GM21825 (cell line): ENCODE measurements around the gene KIAA0753.

Experiments
- ATAC-seq: cut with Tn5 transposase; IDR thresholded peaks from one replicate; pipeline ENCODE4 v1.9.1; 2021; ENCODE audit warnings: mild to moderate bottlenecking, moderate library complexity; ENCODE audit not compliant: unreplicated experiment

Gene KIAA0753

DNA sequence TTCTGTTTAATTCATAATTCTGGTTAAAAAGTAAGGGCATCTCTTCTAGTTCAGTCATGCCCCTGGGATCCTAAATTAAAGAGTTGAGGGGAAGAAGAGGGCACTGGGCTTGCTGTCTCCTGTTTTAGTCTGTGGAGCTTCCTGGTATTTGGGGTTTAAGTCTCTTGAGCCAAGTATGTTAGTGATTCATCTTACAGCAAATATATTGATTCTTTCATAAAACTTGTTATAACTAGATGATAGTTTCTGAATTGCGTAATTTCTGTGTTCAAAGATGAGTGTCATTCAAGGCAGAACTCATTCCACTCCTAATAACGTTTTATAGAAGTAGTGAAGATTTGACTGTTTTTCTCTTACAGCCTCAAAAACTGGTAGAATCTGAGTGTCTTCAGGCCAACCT is 2.1 kb upstream of the KIAA0753 start:
- ATAC-seq, result no peak

DNA sequence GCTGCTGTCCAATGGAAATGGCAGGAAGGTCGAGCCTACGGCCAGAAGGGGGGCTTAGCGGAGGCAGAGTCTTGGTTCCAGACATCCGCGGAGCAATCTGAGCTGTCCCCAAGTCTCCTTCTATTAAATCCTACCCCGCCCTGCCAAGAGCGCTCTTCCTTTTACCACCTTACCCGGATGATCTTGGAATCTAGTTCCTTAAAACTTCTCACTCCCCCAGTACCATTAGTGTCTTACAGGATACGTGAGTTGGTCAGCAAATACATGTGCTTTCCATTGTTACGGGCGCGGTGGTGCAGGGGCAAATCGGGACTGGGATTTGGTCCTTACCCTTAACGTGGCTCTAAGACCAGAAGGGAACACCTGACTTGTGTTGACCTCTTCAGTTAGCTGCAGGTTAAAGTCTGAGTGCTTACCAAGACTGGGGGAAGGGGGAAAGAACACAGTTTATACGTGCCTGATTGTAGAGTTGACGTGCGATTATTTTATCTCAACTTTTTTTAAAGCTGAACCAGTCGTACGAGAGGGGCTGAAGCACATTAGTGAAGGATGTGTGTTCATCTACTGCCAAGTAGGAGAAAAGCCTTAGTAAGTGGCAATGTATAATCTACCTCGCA is 844 bp upstream of the KIAA0753 start:
- no peak for ATAC-seq

DNA sequence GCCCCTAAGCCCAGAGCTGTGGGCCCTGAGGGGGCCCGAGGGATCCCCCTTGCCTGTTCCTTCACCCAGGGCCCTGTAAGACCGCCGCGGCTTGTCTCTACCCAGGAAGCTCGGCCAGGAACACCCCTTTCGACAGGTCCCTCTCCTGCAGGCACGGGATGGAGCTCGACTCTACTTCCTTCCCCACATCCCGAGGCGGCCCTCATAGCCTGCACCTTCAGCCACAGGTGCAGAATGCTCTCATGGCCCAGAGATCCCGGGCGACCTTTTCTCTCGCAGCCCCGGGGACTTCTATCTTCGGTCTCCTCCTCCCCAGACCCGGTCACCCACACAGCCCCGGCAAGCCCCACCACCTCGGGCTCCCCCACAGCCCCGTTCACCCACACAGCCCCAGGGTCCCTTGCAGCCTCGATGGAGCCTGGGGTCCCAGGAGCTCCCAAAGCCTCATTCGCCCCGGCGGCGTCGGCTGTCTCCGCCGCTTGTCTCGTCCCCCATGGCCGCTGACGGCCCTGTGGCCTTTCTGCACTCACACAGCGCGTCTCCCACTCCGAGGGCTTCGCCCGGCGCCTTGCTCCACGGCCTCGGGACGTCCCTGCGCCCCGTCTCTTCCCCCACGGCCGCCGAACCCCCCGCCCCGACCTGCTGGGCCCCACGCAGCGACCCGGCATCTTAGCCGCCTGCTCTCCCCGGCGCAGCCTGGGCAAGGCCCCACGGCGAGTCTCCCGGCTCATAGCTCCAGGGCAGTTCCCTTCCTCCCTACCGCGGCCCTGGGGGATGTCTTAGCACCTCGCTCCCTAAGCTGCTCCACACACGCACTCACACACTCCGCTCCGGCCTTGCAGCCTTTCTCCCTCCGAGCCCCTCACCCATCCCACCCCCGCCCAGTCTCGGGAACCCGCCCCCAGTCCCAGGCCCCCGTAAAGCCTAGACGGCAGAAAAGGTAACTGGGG is 650 bp downstream of the KIAA0753 start:
- no peak for ATAC-seq

DNA sequence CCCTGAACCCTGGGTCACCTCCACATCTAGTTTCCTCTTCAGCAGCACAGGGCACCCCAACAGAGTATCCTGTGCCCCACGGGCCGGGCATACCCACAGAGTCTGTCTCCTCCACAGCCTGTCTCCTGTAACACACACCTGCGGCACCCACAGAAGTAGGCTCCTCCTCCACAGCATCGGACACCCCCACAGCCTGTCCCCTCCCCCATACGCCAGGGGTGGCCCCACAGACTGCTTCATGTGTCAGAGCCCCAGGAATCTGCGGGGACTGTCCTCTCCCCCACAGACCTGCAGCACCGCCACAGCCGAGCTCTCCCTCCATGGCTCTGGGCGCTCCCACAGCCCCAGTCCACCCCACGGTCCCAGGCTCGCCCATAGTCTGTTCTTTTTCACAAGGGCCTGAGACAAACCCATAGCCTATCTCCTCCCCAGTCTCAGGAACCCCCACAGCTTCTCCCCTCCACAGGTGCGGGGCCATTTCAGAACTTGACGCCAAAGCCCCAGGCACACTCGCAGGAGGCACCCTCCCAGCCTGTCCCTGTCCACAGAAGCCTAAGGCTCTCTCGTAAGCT is 1.4 kb downstream of the KIAA0753 start:
- no peak for ATAC-seq

DNA sequence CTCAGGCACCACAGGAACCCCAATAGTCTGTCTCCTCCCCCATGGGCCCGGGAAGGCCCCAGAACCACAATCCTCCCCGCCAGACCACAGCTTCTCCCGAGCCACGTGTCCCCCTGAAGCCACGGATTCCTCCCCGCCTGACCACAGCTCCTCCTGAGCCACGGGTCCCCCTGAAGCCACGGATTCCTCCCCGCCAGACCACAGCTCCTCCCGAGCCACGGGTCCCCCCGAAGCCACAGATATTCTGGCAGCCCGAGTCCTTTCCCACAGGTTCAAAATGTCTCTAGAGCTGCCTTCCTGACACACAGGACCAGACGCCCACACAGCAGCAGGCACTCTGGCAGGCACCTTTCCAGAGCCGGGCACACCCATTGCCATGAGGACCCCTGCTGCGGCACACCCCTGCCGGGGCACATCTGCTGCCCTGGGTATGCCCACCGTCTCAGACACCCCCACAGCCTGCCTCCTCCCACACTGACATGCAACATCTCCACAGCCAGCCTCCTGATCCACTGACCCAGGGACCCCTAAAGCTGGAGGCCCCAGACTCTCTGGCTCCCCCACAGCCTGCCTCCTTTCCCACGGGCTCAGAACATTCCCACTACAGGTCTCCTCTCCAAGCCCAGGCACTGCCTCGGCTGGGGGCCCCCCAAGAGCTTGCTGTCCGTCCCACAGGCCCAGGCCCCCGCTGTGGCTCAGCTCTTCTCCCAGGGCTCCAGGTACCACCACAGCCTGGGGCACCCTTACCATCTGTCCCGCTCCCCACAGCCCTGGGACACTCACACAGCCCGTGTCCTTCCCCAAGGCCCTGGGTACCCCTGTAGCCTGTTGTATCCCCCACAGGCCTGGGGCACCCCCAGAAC is 2.2 kb downstream of the KIAA0753 start:
- ATAC-seq, result no peak

DNA sequence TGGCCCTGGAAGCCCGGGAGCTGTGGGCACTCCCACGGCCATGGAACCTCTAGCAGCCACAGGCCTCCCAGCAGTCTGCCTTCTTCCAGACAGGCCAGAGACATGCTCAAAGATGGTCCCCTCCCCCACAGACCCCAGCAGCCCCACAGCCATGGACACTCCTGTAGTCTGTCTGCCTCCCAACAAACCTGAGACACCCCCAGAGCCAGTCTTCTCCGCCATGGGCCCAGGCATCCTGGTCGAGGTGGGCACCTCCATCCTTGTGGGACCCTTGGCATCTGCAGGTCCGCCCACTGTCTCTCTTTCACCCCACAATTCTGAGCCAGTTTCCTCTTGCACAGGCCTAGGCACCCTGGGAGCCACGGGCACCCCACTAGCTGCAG is 3.1 kb downstream of the KIAA0753 start:
- no peak for ATAC-seq

DNA sequence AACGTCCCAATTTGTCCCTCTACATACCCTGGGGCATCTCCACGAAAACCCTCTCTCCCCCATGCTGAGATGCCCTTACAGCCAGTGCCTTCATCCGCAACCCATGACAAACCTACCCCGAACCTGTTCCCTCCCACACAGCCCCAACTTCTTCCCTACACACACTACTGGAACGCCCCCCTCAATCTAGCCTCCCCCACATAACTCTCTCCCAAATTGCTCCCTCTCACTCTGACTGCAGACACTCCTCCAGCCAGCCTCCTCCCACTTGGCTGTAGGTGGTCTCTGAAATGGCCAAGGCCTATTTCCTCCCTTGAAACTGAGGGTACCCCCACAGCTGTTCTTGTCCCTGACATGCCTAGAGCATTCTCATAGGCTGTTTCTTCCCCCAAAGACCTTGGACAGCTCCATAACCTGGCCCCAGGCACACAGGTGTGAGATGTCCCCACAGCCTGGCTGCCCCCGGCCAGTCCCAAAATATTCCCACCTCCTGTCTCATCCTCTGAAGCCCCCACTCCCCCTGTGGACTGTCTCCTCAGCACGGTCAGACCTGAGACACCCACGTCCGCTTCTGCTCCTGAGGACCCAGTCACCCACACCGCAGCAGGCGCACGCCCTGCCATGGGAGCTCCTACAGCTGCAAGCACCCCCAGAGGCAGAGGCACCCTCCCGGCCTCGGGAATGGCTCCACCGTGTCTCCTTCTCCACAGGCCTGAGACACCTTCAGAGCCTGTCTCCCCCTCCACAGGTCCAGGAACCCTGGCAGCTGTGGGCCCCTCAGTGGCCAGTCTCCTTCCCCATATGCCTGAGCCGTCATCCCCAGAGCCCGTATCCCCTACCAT is 3.7 kb downstream of the KIAA0753 start:
- ATAC-seq, result no peak

DNA sequence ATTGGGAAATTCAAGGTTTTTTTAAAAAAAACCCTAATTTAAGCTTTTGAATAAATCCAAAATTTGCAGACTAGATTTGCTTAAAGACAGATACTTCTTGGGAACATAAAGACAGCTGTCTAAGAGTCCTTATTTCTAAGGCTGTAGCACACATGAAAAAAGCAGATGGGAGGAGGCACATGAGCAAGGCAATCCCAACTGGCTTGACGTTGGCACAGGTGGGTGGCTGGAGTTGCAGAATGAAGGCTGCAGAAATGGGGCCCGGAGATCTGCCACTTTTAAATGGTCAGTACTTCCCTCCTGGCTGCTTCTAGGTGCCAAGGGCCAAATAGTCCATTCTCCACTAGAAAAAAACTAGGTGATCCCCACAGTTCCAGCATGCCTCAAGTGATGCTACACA is 4.4 kb downstream of the KIAA0753 start:
- ATAC-seq, result no peak

DNA sequence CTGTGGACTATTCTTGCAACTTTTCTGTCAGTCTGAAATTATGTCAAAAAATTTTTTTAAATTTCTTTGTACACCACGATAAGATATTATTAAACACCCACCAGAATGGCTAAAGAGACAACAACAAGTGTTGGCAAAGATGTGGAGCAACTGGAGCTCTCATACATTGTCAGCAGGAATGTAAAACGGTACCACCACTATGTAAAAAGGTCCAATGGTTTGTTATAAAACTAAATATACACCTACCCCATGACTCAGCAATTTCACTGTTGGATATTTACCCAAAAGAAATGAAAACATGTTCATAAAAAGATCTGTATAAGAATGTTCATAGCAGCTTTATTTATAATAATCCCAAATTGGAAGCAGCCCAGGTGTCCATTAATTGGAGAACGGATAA is 7.2 kb downstream of the KIAA0753 start:
- ATAC-seq, result no peak

DNA sequence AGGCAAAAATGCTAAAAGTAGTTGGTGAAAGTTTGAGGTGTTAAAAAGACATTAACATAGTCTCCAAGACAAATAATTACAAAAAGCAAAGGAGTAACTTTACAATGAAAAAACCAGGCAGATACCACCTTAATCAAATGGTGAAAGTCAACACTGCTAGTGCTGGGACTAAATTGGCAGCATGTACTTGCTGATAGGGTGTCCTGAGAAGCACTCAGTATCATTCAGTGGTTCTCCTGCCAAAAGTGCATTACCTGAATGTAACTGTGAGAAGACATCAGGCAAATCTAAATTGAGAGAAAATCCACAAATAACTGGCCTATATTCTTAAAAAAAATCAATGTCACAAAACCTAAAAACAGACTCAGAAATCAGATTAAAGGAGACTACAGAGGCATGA is 8.0 kb downstream of the KIAA0753 start:
- ATAC-seq, result no peak

DNA sequence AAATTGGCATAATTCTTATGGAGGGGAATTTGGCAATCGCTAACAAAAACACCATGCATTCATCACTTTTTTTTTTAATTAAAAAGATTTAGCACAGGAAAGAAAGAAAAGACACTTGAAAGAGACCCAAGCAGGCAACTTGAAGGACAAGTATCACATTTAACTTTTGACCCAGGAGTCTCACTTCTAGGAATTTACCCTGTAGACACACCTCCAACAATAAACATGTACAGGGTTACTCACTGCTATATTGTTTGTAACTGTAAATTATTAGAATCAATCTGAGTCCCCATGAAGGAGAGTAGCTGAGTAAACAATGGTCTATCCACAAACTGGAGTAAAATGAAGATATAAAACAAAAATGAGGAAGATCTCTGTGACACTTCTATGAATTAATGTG is 10.1 kb downstream of the KIAA0753 start:
- no peak for ATAC-seq

DNA sequence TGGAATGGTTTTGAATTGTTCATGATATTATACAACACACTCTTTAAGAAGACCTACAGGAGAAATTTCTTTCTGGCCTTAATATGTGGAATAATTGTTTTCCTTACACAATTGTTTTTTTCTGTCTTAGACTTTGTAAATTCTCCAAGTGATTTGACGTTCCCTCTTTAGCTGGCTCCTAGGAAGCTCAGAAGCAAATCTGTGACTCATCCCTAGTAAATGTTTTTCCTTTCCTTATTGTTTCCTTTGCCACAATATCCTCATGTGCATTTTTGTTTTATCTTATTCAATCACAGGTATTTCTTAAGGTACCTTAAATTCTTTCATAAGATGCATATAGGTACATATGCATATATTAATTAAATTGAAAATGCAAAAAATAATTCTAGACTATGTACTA is 13.5 kb downstream of the KIAA0753 start:
- no peak for ATAC-seq

DNA sequence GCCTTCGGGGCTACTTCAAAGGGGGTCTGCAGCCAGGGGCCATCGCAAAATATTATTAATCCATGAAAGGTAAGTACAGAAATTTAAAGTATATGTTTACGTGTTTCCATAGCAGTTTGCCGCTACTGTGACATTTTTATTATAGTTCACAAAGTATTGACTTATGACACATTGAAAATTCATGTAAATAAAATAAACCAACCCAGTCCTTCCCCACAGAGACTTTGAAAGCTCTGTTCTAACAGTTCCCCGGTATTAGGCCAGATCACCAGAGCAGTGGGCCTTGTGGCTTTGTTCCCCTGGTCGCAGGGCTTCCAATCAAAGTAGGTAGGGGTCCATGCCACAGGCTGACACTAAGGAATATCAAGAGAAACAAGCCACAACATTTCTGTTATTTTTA is 13.9 kb downstream of the KIAA0753 start:
- ATAC-seq, result no peak

DNA sequence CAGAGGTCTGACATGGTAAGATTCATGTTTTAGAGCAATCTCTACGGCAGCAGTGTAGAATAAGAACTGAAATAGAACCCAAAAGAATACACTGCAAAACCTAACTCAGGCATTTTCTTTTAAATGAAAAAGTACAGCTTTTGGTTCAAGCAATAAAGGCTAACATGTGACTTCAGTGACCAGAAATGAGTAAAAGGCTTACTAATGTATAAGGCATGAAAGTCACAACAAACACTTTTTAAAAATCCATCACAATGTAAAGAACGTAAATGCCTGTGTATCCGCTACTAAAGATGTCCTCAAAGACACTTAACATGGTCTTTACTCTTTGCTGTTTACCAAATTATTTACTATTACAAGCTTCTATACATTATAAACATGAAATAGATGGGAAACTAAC is 16.6 kb downstream of the KIAA0753 start:
- no peak for ATAC-seq

DNA sequence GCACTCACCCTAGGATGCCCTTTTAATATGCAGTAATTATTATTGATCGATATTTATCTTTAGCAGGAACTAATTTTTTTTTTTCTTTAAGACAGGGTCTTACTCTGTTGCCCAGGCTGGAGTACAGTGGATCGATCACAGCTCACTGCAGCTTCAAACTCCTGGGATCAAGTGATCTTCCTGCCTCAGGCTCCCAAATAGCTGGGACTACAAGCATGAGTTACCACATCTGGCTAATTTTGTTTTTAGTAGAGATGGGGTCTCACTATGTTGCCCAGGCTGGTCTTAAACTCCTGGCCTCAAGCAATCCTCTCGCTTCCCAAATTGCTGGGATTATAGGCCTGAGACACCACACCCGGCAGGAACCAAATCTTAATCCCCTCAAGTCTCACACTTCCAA is 29.3 kb downstream of the KIAA0753 start:
- no peak for ATAC-seq

DNA sequence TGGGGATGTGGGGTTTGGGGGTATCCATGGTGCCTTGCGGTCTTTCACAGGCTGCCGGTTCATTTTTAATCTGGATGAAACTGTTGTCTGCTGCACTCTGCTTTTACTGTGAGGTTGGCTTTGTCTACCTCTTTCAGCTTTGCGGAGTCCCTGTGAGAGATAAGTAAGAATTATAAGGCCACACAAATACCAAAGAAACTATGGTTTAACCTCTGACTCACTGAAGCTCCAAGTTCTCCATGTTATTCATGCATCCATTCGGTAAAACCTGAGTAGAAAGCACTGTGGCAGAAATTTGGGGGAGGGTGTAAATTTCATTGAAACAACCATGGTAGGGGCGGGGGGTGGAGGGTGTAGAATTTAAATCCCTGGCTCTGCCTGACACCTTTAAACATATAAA is 30.5 kb downstream of the KIAA0753 start:
- ATAC-seq, result no peak

DNA sequence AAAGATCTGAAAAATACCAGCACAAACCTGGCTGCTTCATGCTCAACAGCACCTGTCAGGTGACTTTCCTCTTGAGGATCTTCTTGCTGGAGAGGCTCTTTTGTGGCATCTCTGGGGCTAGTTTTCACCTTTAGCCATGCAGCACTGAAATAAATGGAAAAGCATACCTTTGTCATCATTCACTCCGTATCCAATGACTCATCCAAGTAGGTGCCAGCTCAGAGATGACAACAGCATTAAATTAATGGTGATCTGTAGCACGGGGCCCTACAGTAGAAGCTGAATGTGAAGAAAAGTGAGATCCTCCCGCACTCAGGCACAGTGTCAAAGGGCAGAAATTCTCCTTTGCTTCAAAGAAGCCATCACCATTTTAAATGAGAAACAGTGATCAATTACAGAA is 32.2 kb downstream of the KIAA0753 start:
- no peak for ATAC-seq

DNA sequence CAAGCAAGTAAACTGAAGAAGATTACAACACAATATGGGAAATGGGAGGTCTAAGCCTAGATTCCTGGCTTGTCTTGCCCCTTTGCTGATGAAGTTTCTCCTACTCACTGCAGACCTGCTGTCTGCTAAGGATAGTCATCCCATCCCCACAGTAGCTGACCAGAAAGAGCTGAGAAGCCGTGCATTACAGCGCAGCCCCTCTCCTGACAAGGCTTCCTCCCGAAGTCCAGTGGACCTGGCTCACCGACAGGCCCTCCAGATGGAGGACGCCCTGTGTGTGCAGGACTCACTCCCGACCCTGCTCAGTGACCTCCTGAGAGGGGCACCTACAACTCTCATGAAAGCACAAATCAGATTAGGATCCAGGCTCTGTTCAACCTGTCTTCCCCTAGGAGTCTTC is 35.4 kb downstream of the KIAA0753 start:
- ATAC-seq, result no peak

DNA sequence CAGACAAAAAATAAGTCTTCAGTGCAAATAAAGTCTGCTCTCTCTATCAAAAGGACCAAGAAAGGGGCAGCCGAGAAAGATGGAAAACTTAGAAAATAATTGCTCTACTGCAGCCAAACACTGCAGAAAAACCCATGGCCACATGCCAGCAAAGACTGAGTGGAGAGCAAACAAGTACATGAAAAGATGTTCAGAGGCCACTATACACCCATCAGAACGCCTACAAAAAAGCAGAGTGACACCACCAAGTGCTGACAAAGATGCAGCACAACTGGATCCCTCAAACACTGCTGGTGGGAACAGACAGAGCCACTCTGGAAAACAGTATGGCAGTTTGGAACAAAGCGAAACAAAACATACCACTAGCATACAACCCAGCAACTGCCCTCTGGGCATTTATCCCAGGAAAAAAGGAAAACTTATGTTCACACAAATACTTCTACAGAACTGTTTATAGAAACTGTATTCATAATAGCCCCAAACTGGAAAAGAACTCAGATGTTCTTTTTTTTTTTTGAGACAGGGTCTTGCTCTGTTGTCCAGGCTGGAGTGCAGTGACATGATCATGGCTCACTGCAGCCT is 36.7 kb downstream of the KIAA0753 start:
- no peak for ATAC-seq

DNA sequence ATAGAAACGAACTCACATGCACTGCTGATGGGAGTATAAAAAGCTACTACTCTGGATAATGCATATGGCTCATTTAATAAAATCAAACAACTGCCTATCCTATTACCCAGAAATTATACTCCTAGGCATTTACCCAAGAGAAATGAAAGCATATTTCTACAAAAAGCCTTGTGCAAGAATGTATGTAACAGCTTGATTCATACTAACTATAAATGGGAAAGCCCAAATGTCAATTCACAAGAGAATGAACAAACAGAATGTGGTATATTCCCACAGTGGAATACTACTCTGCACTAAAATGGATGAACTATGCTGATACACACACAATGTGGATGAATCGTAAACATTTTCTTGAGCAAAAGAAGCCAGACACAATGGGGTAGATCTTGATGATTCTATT is 38.4 kb downstream of the KIAA0753 start:
- ATAC-seq, result no peak
